ENCODE data around the gene TADA3. TPM values are rescaled to one million over a fixed set of nuclear protein-coding genes. Genes with fewer than 3 reads are reported as not detected.

TADA3 gene
- total RNA-seq, 4 donors from 2014 or later, result 53.7 to 504 (median 92.0) TPM

DNA sequence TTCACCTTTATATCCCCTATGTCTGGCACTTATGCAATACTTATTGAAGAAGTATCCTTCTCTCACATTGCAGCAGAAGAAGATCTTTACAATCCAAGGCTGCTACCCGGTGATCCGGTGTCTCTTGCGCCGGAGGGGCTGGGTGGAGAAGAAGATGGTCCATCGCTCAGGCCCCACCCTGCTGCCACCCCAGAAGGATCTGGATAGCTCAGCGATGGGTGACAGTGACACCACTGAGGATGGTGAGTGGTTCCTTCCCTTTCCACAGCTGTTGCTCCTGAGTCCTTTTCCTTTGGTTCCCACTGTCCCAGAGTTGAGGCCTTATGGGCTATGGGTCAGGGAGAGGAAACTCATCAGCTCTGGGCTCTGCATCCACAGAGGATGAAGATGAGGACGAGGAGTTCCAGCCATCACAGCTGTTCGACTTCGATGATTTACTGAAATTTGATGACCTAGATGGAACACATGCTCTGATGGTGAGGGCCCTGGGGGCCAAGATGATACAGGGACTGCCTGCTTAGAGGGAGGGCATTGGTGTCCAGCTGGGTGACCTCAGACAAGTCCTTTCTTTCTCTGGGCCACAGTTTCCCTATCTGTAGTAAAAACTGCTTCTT lies 20.7 kb upstream of the TADA3 start:
- WGBS, 2 donors (ENCODE audit: low coverage in 1 of 2), result 98% methylated on average over 9 of the region's 9 CpGs; no CpG with 5 or more reads in 1 of the 2 donors
- no peaks in the 10 kb centered on the region for H3K36me3 ChIP-seq
- no peak for DNase-seq
- in situ Hi-C loops (cut with MboI; ENCODE audit: low pct_ligation_motif_present in 1 of 4, low pct_unique_long_range_greater_than_20kb in 1 of 4, low sequenced_read_pairs in 3 of 4), result no loop called here
- H3K4me3 ChIP-seq, result no peak overlapping the region
- H3K27me3 ChIP-seq, result no peaks in the 10 kb centered on the region
- intact Hi-C loops (cut with DNase I; ENCODE audit: low total_unique reads), result no loop called here
- no peaks in the 10 kb centered on the region for H3K9me3 ChIP-seq
- peaks cover 5 to 26% (median 18%) of the 10 kb centered on the region in 4 donors for H3K4me1 ChIP-seq
- TF ChIP-seq, protein P1, sequence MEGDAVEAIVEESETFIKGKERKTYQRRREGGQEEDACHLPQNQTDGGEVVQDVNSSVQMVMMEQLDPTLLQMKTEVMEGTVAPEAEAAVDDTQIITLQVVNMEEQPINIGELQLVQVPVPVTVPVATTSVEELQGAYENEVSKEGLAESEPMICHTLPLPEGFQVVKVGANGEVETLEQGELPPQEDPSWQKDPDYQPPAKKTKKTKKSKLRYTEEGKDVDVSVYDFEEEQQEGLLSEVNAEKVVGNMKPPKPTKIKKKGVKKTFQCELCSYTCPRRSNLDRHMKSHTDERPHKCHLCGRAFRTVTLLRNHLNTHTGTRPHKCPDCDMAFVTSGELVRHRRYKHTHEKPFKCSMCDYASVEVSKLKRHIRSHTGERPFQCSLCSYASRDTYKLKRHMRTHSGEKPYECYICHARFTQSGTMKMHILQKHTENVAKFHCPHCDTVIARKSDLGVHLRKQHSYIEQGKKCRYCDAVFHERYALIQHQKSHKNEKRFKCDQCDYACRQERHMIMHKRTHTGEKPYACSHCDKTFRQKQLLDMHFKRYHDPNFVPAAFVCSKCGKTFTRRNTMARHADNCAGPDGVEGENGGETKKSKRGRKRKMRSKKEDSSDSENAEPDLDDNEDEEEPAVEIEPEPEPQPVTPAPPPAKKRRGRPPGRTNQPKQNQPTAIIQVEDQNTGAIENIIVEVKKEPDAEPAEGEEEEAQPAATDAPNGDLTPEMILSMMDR (IDR thresholded peaks at IDR 0.05), result no peak
- TF ChIP-seq POLR2A (IDR thresholded peaks at IDR 0.05), result no peak
- TF ChIP-seq EP300 (IDR thresholded peaks at IDR 0.05; ENCODE audit: low read depth), result no peak
- no peak for TF ChIP-seq POLR2AphosphoS5 (IDR thresholded peaks at IDR 0.05)
- H3K27ac ChIP-seq, result no peak overlapping the region

DNA sequence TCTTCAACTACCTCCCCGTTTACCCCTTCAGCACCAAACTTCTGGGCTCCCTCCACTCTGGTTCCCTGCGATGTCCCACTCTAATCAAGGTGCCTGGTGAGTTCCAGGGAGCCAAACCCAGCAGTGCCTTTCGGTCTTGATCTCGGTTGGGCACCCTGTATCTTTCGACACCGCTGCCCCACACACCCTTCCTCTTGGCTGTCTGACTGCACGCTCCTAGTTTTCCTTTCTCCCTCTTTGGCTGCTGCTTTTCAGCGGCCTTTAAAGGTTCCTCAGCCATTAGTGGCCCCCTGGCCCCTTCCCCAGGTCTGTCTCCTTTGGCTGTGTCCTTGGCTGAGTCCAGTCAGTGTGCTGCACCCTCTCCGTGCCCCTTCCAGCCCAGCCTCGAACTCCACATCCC lies 18.6 kb upstream of the TADA3 start:
- Histone ChIP-seq H3K4me1 (peaks cover 5 to 26% (median 18%) of the 10 kb centered on the region in 4 donors), H3K9me3 (no peaks in the 10 kb centered on the region), H3K27me3 (no peaks in the 10 kb centered on the region), H3K27ac (peak overlapping the region; percentile 97 to 99 (median 98)), H3K36me3 (peaks cover 0 to 11% (median 5%) of the 10 kb centered on the region in 4 donors), H3K4me3 (peak overlapping the region in 3 of 4 donors; percentile 66 to 89 (median 84))
- no peak for DNase-seq
- intact Hi-C loops (cut with DNase I; ENCODE audit: low total_unique reads) (no loop called here), in situ Hi-C loops (cut with MboI; ENCODE audit: low pct_ligation_motif_present in 1 of 4, low pct_unique_long_range_greater_than_20kb in 1 of 4, low sequenced_read_pairs in 3 of 4) (no loop called here)
- 64 to 66% methylated on average over 10 of the region's 10 CpGs for WGBS, 2 donors (ENCODE audit: low coverage in 1 of 2)
- no peak for TF ChIP-seq EP300 (IDR thresholded peaks at IDR 0.05; ENCODE audit: low read depth)
- TF ChIP-seq, protein P1 (IDR thresholded peaks at IDR 0.05), result no peak
- TF ChIP-seq POLR2A (IDR thresholded peaks at IDR 0.05), result no peak
- no peak for TF ChIP-seq POLR2AphosphoS5 (IDR thresholded peaks at IDR 0.05)

DNA sequence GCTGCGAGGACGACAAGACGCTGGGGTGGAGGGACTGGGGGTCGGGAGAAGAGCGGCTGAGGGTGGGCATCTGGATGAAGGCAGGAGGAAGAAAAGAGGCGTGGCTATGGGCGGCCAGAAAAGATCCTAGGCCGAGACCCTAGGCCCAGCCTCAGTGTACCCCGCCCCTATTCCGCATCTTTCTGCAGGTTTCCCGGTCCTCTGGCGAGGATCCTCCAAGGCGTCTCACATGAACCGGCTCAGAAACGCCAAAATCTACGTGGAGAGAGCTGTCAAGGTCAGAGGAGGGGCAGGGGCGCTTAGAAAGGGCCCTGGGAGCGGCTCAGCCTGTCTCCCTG lies 18.1 kb upstream of the TADA3 start:
- Histone ChIP-seq H3K4me1 (peaks cover 5 to 26% (median 18%) of the 10 kb centered on the region in 4 donors), H3K27me3 (no peaks in the 10 kb centered on the region), H3K9me3 (no peaks in the 10 kb centered on the region), H3K4me3 (peak overlapping the region; percentile 21 to 89 (median 75)), H3K36me3 (peaks cover 0 to 15% (median 7%) of the 10 kb centered on the region in 4 donors), H3K27ac (peak overlapping the region; percentile 97 to 99 (median 98))
- in situ Hi-C loops (cut with MboI; ENCODE audit: low pct_ligation_motif_present in 1 of 4, low pct_unique_long_range_greater_than_20kb in 1 of 4, low sequenced_read_pairs in 3 of 4) (no loop called here), intact Hi-C loops (cut with DNase I; ENCODE audit: low total_unique reads) (no loop called here)
- TF ChIP-seq, protein P1 (IDR thresholded peaks at IDR 0.05), result no peak
- TF ChIP-seq POLR2A (IDR thresholded peaks at IDR 0.05) (no peak), POLR2AphosphoS5 (IDR thresholded peaks at IDR 0.05) (no peak)
- 17 to 34% methylated on average over 3 to 18 of the region's 18 CpGs for WGBS, 2 donors (ENCODE audit: low coverage in 1 of 2)
- no peak for DNase-seq

DNA sequence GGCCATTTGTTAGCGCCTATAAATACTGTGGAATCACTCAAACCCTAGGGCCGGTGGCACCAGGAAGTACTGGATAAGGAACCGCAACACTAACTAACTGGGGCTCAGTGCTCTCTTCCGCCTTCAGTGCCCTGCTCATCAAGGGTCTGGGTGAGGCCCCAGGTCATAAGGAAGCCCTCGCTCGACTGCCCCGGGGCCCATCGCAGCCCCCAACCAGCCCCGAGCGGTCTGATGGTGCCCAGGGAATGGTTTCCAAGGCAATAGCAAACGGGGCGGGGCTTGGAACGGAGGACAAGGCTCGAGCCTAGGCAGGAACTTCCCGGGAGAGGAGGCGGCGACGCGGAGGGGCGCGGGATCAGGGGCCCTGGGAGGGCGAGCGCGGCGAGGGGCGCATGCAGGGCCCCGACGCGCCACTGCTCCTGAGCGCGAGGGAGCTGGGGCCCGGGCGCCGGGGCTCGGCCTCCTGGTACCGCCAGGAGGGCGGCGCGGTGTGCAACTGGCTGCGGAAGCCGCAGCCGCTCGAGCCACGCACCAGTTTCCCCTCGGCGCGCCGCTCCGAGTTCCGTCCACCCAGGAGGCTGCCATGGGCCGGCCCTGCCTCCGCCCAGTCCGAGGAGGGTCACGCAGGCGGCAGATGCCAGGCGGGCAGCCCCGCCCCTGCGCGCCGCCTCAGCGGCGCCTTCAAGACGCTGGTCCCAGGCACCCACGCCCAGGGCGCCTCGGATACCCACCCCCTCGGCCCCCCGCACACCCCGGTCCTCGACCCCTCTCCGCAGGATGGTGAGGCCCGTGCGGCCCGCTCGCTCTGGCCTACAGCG lies 17.6 kb upstream of the TADA3 start, which contains the start of gene TTLL3:
Gene TTLL3 (plus strand): TSS at position 648 of the 818 bp plus-strand sequence. CDS start 400 bp downstream, outside the sequence.
- TF ChIP-seq EP300 (IDR thresholded peaks at IDR 0.05; ENCODE audit: low read depth) (no peak), POLR2AphosphoS5 (IDR thresholded peaks at IDR 0.05) (peak; percentile 29 to 75 (median 58)), POLR2A (IDR thresholded peaks at IDR 0.05) (peak; percentile 72)
- TF ChIP-seq, protein P1 (IDR thresholded peaks at IDR 0.05), result peak in 1 of 5 experiments; percentile 2
- intact Hi-C loops (cut with DNase I; ENCODE audit: low total_unique reads), result no loop called here
- Histone ChIP-seq H3K36me3 (peaks cover 0 to 19% (median 8%) of the 10 kb centered on the region in 4 donors), H3K27me3 (no peaks in the 10 kb centered on the region), H3K9me3 (no peaks in the 10 kb centered on the region), H3K4me3 (peak within 1 kb of the TSS; percentile 21 to 89 (median 75)), H3K4me1 (peaks cover 5 to 26% (median 18%) of the 10 kb centered on the region in 4 donors), H3K27ac (peak within 1 kb of the TSS; percentile 97 to 99 (median 98))
- WGBS, 2 donors (ENCODE audit: low coverage in 1 of 2), result 0% methylated on average over 43 of the region's 76 CpGs; no CpG with 5 or more reads in 1 of the 2 donors
- DNase-seq, result peak; percentile 83
- in situ Hi-C loops (cut with MboI; ENCODE audit: low pct_ligation_motif_present in 1 of 4, low pct_unique_long_range_greater_than_20kb in 1 of 4, low sequenced_read_pairs in 3 of 4), result no loop called here
